ENCODE measurements around the gene SAMD4B. TPM values are rescaled to one million over a fixed set of nuclear protein-coding genes. Genes with fewer than 3 reads are reported as not detected.

Gene SAMD4B
- total and polyA plus RNA-seq, 2 of the 8 experiments (the other 6 are each of a cell fraction or from before 2014, with no cell fraction given), result 137 to 158 TPM

GRCh38 chr19:39381910-39382611, 39.8 kb downstream of the SAMD4B start:
- Histone ChIP-seq H3K14ac (ENCODE audit: insufficient read length) (no peak overlapping the region), H2BK12ac (ENCODE audit: low read depth, low read length) (no peak overlapping the region), H4K20me1 (replicated peaks in 1 of 2; ENCODE audit: control insufficient read depth in 1 of 2, insufficient read depth in 2 of 2, low read length in 2 of 2) (peaks cover 0 to 8% of the 10 kb centered on the region in 2 experiments), H3K79me2 (ENCODE audit: control insufficient read depth in 1 of 2, insufficient read depth in 2 of 2, low read length in 2 of 2) (no peaks in the 10 kb centered on the region), H3K23ac (ENCODE audit: insufficient read length) (no peak overlapping the region), H2BK5ac (ENCODE audit: low read depth, low read length) (no peak overlapping the region), H3K36me3 (ENCODE audit: control insufficient read depth in 2 of 4, insufficient read depth in 4 of 4, low read length in 3 of 4) (peaks cover 39 to 85% (median 57%) of the 10 kb centered on the region in 4 experiments), H2BK120ac (replicated peaks; ENCODE audit: low read depth, low read length) (no peak overlapping the region), H4K8ac (ENCODE audit: extremely low read depth, insufficient read depth, low read length) (no peak overlapping the region), H4K91ac (replicated peaks; ENCODE audit: insufficient read length, low read length) (no peak overlapping the region), H3K4me2 (ENCODE audit: insufficient read depth in 1 of 2, low read depth in 2 of 2, low read length in 2 of 2) (no peak overlapping the region), H2AFZ (ENCODE audit: low read length) (no peak overlapping the region), H2BK15ac (ENCODE audit: low read length) (no peak overlapping the region), H3K9ac (replicated peaks in 1 of 4; ENCODE audit: extremely low read depth in 1 of 4, low read depth in 3 of 4, low read length in 3 of 4) (no peak overlapping the region), H3K23me2 (ENCODE audit: low read depth, low read length) (no peaks in the 10 kb centered on the region), H3K27ac (ENCODE audit: low read depth, low read length) (no peak overlapping the region), H3K4me1 (replicated peaks in 1 of 4; ENCODE audit: control insufficient read depth in 3 of 4, insufficient read depth in 4 of 4, low read length in 3 of 4) (peaks cover 0 to 6% (median 0%) of the 10 kb centered on the region in 4 experiments; a peak in 2 of 7 replicates), H3K79me1 (ENCODE audit: low read depth, low read length) (no peaks in the 10 kb centered on the region; the same call in 1 of the 2 replicates), H3K9me3 (ENCODE audit: insufficient read depth in 2 of 2, low read depth in 1 of 2, low read length in 1 of 2) (no peaks in the 10 kb centered on the region), H2BK20ac (ENCODE audit: low read length) (no peak overlapping the region), H3K18ac (ENCODE audit: extremely low read depth, low read length) (no peak overlapping the region), H2AK5ac (ENCODE audit: low read depth, low read length) (no peak overlapping the region), H3K27me3 (replicated peaks in 1 of 4; ENCODE audit: control insufficient read depth in 3 of 4, extremely low read depth in 1 of 4, insufficient read depth in 3 of 4, low read length in 3 of 4) (no peaks in the 10 kb centered on the region), H3K4me3 (ENCODE audit: extremely low read depth in 1 of 4, insufficient read depth in 2 of 4, low read depth in 3 of 4, low read length in 4 of 4) (no peak overlapping the region), H3K4ac (replicated peaks; ENCODE audit: insufficient read length, low read depth, low read length) (no peak overlapping the region), H3K56ac (replicated peaks; ENCODE audit: insufficient read length, low read depth, low read length) (no peak overlapping the region), H4K5ac (ENCODE audit: insufficient read length, low read depth, low read length) (no peak overlapping the region)
- TF ChIP-seq KDM4A (IDR thresholded peaks at IDR 0.05; ENCODE audit: low read depth, low read length, severe bottlenecking), result no peak
- TF ChIP-seq FOSL1 (IDR thresholded peaks at IDR 0.05; ENCODE audit: insufficient read depth, low read depth, low read length), result no peak
- no peak for TF ChIP-seq GABPA (IDR thresholded peaks at IDR 0.05; ENCODE audit: borderline replicate concordance, insufficient read depth, low read length)
- no peak for TF ChIP-seq RBBP5 (IDR thresholded peaks at IDR 0.05; ENCODE audit: borderline replicate concordance, low read depth, low read length)
- no peak for TF ChIP-seq SP2 (IDR thresholded peaks at IDR 0.05; ENCODE audit: low read length)
- TF ChIP-seq POLR2A (IDR thresholded peaks at IDR 0.05; ENCODE audit: control extremely low read depth in 1 of 2, low read depth in 2 of 2, low read length in 2 of 2), result no peak
- no peak for TF ChIP-seq NRF1 (IDR thresholded peaks at IDR 0.05; ENCODE audit: low read depth, low read length)
- TF ChIP-seq CEBPB (IDR thresholded peaks at IDR 0.05; ENCODE audit: low read depth, low read length), result no peak
- no peak for TF ChIP-seq EZH2 (IDR thresholded peaks at IDR 0.05; ENCODE audit: low read depth, low read length, severe bottlenecking)
- no peak for TF ChIP-seq SIRT6 (IDR thresholded peaks at IDR 0.05; ENCODE audit: low read length)
- DNase-seq (ENCODE audit: low read depth in 1 of 2, low spot score in 2 of 2) (no peak), FAIRE-seq (no peak)
- 86% methylated on average over 10 of the region's 10 CpGs; no CpG with 5 or more reads in 1 of the 2 experiments for WGBS, 2 experiments (ENCODE audit: extremely low coverage in 1 of 2, insufficient coverage in 1 of 2, insufficient read length in 1 of 2, insufficient replicate concordance in 2 of 2, low coverage in 1 of 2, low lambda C conversion rate in 2 of 2, missing lambda C conversion rate in 1 of 2)
- ChIA-PET CTCF (ENCODE audit: partially characterized antibody) (interaction anchor here (0.6 to 3.2 kb wide), 6 partner anchors 15 to 71 kb away, joined by 3 to 10 read pairs (median 5); no protein-coding TSS in a partner anchor), POLR2A (ENCODE audit: partially characterized antibody) (interaction anchor here (0.6 to 4.3 kb wide), 12 partner anchors 8 to 1855 kb away, joined by 3 to 20 read pairs (median 4); partner anchors contain the start of genes MED29, PAF1 and RPS16)

Measured in H1 (cell line).